NCI-H128 (cell line): ENCODE measurements around the gene SLC44A5.

ENCODE experiments used
- DNase-seq: peaks from one replicate; lab custom pipeline; 2025; ENCODE audit not compliant: unreplicated experiment; lab: John Stamatoyannopoulos, UW

The SLC44A5 gene

DNA sequence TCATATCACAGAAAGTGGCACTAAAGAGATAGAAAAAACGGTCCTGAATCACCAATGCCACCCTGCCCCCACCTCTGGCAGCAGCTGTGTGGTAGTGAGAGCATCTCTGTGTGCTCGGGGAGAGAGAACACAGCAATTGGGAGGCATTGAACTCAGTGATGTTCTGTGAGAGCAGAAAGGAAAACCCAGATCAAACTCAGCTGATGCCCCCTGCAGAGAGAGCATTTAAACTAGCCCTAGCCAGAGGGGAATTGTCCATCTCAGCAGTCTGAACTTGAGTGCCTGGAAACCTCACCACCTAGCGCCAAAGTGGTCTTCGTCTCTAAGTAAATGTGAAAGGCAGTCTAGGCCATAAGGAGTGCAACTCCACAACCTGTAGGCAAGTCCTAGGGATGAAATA, 21.3 kb downstream of the SLC44A5 start:
- DNase-seq, result no peak

DNA sequence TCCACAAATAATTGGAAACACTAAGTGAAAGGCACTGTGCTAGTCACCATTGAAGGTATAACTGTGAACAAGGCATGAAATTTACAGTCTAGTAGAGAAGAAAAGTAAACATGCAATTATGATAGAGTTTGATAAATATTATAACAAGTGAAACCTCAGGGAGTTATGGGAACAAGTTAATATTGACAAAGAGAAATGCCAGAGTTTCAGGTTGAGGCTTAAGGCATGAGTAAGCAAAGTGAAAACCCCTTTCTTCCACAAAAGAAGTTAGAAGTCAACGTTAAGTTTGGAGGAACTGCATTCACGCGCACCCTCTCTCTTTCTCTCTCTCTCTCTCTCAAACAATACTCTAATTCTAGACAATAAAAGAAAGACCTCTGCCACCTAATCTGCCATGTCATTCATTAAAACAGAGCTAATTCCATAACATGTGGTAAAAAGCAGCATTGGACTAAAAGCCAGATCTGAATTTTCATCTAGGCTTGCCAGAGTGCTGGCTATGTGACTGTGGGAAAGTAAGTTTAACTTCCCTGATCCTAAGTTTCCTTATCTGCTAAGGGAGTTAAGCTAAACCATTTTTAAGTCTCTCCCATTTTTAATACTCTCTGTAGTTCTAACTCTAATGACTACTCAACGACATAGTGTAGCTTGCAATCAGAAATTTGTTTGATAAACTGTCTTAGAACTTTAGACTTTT, 22.0 kb downstream of the SLC44A5 start:
- DNase-seq, result no peak

DNA sequence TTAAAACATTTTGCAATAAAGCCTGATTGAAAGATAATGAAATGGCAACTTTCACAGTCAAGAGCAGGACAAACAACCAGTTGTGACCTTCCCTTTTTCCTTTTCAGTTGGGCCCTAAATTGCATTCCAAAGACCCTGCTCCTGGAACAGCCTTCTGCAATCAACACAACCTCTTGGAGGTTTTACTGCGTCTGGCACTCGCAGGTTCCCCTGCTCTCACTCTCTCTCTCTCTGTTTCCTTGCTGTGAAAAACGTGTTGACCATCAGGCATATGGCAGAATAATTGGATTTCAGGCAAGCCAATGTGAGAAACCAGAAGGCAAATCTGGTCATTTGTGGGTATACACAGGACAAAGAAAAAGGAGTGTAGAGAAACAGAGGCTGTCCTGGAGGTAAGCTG, 23.2 kb downstream of the SLC44A5 start:
- DNase-seq, result no peak

DNA sequence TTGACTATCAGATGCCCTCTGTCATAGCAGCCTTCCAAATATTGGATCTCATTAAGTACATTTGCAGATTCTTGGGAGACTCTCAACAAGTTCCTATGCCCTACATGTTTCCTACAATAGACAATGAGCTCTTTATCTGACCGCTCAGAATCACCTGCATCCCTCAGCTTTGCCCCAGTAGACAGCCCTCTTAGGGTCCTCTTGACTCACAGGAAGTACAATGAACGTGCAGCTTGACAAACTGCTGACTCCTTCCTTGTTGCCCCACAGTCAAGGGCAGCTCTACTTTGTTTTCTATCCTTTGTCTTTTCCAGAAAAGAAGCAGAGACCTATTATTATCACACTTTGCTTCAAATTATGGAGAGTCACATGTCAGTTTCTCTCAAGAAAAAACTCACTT, 27.6 kb downstream of the SLC44A5 start:
- DNase-seq, result no peak

DNA sequence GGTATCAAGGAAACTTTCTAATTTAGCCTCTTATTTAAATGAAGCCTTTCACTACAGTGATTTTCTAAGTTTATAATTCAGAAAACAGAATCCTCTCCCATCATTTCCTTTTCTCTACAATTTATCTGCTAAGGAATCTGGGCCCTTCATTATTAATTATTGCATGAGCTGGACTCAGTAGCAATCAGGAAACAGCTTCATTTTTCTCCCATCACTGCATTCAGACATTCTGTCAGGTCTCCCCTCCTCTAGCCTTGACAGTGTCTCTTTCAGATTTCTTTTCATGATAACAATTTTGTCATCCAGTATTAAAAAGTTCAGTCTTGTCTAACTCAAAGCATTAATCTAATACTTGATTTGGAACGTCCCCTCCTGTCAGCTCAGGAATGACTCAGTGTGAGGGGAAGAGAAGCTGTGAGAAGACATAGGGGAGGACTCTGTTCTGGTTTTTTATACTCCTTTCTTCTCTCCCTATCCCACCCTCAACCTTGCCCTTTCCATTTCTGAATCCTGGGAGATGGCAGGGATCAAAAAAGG, 28.1 kb downstream of the SLC44A5 start:
- no peak for DNase-seq

DNA sequence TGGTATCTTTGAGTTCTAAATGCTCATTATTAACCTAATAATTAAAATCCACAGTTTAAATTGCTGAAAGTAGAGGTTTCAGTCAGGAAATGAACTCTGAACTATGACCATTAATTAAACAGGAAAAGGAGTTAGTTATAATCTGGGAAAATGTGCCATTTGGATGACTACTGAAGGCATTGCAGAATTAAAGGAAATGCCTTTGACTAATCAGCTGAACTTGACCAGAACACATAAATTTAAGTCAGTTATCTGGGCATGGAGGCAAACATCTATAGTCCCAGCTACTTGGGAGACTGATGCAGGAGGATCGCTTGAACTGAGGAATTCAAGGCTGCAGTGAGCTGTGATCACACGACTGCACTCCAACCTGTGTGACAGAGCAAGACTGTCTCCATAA, 31.9 kb downstream of the SLC44A5 start:
- DNase-seq, result no peak

DNA sequence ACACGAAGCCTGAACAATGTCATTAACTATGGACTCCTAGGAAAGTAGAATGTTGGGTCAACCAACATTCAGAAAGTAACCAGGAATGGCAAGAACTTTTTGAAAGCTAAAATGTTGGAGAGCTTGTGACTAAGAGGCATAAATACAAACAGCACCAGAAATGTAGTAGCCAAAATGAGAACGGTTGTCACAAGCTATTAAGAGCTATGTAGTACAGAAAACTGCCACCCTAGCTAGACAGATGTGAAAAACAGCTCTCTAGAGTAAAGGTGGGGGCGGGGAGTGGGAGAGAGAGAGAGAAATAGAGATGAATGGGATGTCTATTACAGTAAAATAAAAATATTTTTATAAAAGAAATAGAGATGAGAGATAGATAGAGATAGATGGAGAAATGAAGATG, 35.1 kb downstream of the SLC44A5 start:
- DNase-seq, result no peak

DNA sequence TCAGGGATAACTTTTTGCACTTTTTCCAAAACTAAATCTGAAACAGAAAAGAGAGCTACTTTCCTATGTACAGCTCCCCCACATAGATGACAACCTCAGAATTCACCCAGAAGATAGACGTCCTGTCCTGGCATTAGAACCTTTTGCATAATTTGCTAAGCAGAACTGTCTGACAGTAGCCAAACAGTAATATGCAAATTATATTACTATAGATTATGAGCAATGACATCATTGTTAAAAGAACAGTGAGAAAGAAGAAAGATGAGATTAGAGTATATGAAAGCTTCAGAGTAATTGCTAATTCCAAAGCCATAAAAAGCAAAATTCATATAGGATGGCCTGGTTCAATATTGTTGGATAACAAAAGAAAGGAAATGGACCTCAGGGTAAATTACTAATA, 43.7 kb downstream of the SLC44A5 start:
- no peak for DNase-seq

DNA sequence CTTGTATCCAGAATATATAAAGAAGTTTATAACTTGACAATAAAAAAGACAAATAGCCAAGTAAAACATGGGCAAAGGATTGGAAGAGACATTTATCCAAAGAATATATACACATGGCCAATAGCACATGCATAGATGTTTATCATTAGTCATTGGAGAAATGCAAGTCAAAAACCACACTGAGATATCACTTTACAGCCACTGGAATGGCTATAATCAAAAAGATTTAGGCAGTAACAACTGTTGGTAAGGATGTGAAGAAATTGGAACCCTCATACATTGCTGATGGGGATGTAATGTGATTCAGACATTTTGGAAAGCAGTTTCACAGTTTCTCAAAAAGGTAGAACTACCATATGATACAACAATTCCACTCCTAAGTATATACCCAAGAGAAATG, 51.1 kb downstream of the SLC44A5 start:
- DNase-seq, result no peak

DNA sequence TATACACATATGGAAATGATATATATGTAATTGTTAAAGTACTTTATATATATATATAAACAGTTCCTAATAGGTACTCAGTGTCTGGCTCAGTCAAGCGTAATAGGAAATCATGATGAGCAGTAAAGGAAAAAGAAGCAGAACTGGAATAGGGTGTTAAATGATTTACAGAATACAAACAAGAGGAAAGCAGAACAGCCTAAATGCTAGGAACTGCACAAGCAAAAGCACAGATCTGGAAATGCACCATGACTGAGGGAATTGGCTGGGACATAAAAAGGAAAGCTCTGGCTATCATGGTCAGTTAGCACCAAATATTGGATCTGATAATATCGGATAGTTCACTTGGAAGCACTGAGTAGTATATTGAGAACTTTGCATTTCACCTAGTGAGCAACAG, 51.8 kb downstream of the SLC44A5 start:
- no peak for DNase-seq

DNA sequence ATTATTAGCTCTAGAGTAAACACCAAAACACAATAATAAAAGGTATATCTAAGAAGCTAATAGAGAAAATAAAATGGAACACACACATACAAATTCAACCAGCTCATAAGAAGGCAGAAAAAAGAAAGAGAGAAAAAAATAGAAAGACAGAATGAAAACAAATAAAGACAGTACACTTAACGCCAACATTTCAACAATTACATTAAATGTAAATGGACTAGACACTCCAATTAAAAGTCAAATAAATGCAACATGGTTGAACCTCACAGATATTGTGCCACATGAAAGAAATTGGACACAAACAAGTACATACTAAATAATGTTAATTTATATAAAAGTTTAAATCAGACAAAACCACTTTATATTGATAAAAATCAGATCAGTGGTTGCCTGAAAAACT, 56.0 kb downstream of the SLC44A5 start:
- DNase-seq, result no peak

DNA sequence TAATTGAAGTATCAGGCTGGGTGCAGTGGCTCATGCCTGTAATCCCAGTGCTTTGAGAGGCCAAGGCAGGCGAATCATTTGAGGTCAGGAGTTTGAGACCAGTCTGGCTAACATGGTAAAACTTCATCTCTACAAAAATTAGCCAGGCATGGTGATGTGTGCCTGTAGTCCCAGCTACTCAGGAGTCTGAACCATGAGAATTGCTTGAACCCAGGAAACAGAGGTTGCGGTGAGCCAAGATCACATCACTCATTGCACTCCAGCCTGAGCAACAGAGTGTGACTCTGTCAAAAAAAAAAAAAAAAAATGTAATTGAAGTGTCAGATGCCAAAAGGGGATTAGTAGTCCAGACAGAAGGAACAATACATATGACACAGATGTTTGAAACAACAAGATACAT, 56.7 kb downstream of the SLC44A5 start:
- DNase-seq, result no peak

DNA sequence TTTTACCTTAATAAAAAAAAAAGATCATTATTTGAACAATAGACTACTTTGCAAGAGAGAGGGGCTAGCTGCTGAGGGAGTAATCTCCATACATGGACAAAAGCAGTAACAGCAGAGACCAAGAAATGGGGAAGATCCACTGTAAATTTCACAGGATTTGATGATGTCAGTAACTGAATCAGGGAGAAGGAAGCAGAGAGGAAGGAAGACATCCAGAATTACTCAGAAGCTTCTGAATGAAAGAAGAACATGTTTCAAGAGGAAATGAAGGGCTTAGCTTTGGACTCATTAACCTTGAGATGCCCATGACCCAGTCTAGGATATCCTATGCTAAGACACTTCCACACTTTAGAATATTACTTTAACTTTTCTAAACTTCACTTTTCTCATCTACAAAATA, 60.4 kb downstream of the SLC44A5 start:
- DNase-seq, result no peak

DNA sequence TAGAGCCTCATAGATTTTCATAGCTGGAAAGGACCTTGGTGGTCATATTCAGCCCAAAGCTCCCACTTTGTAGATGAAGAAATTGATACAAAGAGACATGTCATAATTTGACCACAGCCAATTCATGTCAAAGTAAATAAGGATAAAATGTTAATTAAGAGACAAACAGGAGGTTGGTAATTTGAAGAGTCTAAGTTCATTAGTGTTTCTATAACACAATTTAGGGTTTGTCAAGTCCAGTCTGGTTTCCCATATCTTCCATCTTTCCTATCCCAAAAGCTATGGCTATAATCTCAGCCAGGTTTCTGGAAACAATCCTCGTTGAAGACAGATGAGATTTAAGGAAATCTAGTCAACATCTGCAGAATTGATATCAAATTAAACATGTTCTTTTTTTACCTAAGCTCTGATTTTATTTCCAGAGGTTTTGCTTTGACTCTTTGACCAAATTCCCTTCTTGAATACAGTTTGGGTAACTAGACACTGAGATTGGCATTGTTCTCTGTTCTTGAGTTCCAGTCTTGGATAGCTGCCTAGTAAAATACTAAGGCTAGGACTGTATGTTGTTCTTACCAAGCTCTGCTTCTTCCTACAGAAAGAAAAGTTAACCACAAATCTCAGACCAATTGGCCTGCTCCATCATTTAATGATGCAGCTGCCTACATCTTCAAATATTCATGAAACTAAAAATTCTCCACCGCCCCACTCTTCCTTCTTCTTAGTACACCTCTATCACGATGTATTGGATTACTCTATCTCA, 62.0 kb downstream of the SLC44A5 start:
- no peak for DNase-seq

DNA sequence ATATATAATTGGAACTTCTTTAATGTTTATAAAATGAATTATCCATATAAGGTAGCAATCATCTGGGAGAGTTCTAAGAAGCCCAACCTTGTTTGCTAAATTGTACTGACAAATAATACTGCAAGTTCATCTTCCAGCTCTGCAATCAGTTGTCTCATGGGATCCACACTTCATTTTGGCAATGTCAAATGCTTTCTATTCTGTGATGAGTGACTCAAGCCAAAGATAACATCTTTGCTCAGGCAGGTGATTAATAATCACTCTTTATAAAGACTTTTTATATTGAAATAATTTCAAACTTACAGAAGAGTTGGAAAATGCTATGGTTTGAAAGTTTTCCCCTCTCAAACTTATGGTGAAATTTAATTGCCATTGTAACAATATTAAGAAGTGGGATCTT, 67.2 kb downstream of the SLC44A5 start:
- no peak for DNase-seq

DNA sequence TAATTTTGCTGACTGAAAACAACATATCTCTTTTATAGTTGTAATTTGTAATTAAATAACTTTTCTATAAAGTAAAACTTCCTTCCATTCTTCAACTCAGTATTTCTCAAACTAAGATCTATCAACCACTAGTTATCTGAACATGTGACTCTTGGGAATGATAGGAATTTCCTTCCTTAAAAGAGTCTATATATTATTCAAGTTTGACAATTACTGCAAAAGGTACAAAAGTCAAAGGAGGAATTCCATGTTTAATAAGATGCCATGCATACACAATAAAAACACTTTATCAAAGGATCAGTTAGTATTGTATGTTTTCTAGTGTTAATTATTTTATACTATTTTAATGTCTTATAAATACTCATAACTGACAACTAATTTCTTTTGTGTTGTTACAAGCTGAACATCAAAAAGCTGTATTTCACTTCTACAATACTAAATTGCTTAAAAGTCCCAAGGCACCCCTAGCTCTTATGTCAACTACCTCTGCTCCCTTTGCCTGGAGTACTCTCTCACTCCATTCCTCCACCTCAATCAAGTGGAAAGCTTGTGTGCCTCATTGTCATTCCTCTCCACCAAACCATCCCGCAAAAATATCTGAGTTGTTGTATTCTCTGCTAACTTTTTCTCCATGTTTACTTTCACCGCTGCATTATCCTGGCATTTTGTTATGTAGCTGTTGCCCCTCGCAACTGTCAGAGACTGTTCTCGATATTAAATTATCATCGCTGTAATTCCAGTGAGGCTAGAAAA, 67.9 kb downstream of the SLC44A5 start:
- DNase-seq, result no peak

DNA sequence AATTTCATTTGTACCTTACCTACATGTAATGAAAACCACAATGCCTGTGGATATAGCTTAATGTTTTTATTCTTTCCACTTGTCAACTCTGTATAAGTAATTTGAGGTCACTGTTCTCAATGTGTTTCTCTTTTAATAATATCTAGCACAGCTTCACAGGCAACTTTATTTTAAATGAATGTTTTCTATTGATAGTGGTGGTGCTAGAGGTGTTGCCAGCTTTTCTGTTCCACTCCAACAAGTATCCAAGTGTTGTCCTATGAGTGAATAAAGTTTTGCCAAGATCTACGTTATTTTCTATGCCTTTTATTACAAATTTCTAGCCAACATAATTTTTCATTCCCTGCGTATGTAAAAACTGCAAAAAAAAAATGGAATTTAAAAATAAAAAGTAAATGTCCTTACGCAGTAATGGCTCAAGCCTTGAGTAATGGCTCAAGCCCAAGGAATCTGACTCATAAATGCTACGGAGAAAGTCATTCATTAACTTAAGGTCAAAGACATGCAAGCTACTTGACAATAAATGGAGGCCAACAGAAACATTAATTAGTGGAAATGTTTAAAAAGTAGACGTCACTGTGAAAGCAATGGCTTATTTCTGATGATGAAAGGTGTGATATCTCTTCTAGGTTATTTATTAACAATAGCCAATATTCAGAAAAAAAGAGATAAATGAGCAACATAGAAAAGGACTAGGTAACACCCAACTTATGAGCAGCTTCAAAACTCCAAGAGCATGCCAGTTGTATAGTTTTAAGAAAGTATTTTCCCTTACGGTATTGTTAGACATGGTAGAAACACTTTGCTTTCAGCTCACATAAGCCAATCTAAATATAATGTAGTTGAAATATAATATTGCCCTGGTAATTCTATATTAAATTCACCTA, 71.4 kb downstream of the SLC44A5 start:
- no peak for DNase-seq

DNA sequence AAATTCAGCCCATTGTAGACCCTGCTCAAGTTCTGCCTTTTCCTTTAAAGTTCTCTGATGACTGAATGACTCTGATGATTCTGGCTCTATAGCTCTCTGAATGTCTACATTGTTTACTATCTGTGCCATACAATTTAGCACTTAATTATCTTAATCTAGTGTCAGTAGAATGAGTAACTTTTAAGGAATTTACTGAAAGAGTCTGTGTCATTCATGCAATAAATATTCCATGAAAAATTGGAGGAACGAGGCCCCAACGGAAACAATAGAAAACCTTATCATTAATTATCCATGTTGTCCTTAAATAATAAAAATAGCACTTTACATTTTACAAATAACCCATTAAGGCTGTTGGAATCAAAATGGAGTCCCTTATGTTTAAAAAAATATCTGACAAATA, 77.8 kb downstream of the SLC44A5 start:
- no peak for DNase-seq

DNA sequence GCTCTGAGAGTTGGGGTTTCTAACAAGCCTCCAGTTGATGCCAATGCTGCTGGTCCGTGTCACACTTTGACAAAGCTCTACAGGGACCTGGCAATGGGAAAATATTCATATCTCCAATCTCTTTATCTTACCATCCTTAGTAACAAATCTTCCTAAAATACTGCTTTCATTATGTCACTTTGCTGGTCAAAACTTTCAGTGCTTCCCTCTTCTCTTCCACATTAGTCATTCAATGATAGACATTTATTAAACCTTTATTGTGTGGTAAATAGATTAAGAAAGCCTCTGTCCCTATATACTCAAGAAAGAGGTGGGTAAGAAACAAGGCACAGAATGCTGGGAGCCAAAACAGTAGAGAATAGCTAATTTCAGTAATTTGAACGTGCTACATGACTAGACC, 79.3 kb downstream of the SLC44A5 start:
- DNase-seq, result no peak

DNA sequence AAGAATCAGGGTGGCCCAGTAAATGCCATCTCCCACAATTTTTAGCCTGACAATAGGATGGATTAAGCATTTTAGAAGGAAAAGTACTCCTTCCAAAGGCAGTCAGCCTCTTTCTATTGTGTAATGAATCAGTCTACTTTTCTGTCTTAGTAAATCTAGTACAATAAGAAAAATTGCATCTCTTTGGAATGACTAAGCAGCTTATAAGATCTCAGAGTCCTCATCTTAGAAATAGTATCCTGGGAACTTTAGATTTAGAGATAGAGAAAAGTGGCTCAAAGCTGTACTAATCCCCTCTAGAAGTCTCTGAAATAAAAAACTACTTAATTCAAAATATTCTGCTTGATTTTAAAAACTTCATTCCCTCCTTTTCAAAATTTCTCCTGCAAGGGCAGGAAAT, 81.4 kb downstream of the SLC44A5 start:
- DNase-seq, result no peak

DNA sequence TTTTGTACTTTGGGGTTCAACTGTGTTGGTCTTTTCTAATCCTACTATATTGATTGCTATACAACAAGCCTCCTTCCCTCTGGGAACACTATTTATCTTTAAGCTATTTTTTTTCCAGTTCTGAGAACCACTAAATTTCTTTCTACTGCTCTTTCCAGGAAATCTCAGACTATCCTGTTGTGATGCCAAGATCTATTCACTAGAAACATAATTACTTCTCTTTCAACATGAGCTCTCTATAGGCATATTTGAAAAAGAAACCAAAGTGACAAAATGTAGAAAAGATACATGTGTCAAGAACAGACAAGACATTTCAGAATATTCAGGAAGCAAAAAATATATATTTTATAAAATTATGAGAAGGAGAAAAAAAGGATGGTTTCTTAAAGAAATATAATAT, 82.9 kb downstream of the SLC44A5 start:
- DNase-seq, result no peak
